ENCODE data around the gene VSTM5. TPM values are rescaled to one million over a fixed set of nuclear protein-coding genes. Genes with fewer than 3 reads are reported as not detected.

The VSTM5 gene
- total RNA-seq, 1 experiment from 2014 or later: 0.24 TPM

GRCh38 chr11:93849751-93850593, 446 bp downstream of the VSTM5 start:
- peak; percentile 83 for DNase-seq
- Histone ChIP-seq H3K27me3 (ENCODE audit: control insufficient read depth, insufficient read depth, low read length) (peaks cover 10% of the 10 kb centered on the region), H3K4me3 (ENCODE audit: insufficient read depth, low read depth, low read length) (peak overlapping the region; percentile 44), H3K36me3 (replicated peaks; ENCODE audit: control insufficient read depth, insufficient read depth, low read length) (no peaks in the 10 kb centered on the region)

DNA sequence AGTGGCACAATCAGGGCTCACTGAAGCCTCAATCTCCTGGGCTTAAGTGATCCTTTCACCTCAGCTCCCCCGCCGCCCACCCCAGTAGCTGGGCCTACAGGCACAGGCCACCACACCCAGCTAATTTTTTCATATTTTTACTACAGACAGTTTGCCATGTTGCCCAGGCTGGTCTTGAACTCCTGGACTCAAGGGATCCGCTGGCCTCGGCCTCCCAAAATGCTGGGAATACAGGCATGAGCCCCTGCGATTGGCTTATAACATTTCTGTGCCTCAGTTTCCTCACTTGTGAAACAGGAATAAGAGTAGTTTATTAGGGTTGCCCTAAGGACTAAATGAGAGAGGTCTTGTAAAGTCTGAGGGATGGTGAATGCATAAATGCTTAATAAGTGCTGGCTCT, 1.2 kb downstream of the VSTM5 start:
- Histone ChIP-seq H3K4me3 (ENCODE audit: insufficient read depth, low read depth, low read length) (no peak overlapping the region), H3K27me3 (ENCODE audit: control insufficient read depth, insufficient read depth, low read length) (peaks cover 10% of the 10 kb centered on the region), H3K36me3 (replicated peaks; ENCODE audit: control insufficient read depth, insufficient read depth, low read length) (no peaks in the 10 kb centered on the region)
- no peak for DNase-seq

DNA sequence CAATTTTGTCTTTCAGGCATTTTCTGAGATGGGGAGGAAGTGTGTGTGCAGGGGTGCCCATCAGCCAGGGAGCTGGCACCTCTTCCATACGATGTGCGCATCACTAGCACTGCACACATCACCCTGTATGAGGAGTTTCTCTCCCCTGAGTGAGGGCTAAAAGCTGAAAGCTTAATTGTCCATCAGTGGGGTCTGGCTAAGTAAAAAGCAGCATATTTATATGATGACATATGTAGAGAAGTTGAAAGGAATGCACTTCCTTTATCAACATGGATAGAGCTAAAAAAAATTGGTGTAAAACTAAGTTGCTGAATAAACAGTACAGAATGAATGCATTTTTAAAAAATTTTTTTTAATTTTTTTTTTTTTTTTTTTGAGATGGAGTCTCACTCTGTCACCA, 4.0 kb downstream of the VSTM5 start:
- DNase-seq: no peak
- Histone ChIP-seq H3K27me3 (ENCODE audit: control insufficient read depth, insufficient read depth, low read length) (peaks cover 10% of the 10 kb centered on the region), H3K36me3 (replicated peaks; ENCODE audit: control insufficient read depth, insufficient read depth, low read length) (no peaks in the 10 kb centered on the region), H3K4me3 (ENCODE audit: insufficient read depth, low read depth, low read length) (no peak overlapping the region)

DNA sequence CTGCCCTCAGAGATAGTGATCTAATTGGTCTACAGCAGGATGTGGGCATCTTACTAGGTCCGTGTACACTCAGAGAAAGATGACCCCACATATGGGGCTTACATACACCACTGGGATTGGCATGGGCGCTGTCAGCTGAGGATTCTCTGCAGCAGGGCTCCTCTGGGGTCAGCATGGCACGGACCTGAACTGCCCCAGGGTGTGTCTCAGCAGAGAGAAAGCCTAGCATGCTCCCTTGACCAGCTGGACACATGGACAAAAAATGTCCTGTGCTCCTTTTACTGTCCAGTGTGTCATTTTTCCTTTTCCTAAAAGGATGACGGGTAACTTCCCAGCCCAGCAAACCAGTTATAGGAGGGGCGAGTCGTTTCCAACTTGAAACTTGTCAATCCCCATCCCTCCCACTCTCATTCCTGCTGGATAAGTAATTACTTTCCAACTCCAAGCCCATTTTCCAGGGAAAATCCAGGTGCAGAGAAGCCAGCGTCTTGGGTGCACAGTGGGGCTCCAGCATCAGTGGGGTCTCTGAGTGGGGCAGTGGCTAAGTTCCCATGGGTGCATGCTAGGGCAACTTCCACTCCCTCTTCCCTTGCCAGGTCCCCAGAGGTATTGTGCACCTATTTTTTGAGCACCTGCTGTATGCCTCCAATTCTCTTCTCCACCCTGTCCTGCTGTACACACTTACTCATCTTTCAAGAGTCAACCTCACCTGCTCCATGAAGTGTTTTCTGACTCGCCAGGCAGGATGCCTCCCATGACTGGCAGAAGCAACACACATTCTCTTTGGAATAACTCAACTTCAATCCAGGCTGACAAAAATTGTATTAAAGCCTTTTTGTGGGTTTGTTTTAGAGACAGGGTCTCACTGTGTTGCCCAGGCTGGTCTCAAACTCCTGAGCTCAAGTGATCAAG, 5.0 kb downstream of the VSTM5 start:
- Histone ChIP-seq H3K4me3 (ENCODE audit: insufficient read depth, low read depth, low read length) (no peak overlapping the region), H3K27me3 (ENCODE audit: control insufficient read depth, insufficient read depth, low read length) (peaks cover 10% of the 10 kb centered on the region), H3K36me3 (replicated peaks; ENCODE audit: control insufficient read depth, insufficient read depth, low read length) (no peaks in the 10 kb centered on the region)
- no peak for DNase-seq

- peak; percentile 58 for DNase-seq
- Histone ChIP-seq H3K36me3 (replicated peaks; ENCODE audit: control insufficient read depth, insufficient read depth, low read length) (no peaks in the 10 kb centered on the region), H3K4me3 (ENCODE audit: insufficient read depth, low read depth, low read length) (no peak overlapping the region), H3K27me3 (ENCODE audit: control insufficient read depth, insufficient read depth, low read length) (peaks cover 4% of the 10 kb centered on the region)
Observed at GRCh38 chr11:93844568-93844967, 5.8 kb downstream of the VSTM5 start.

GRCh38 chr11:93843906-93844305, 6.5 kb downstream of the VSTM5 start:
- DNase-seq: no peak
- no peaks in the 10 kb centered on the region for H3K27me3 ChIP-seq (ENCODE audit: control insufficient read depth, insufficient read depth, low read length)
- H3K36me3 ChIP-seq (replicated peaks; ENCODE audit: control insufficient read depth, insufficient read depth, low read length): no peaks in the 10 kb centered on the region
- H3K4me3 ChIP-seq (ENCODE audit: insufficient read depth, low read depth, low read length): no peak overlapping the region

GRCh38 chr11:93842461-93842860, 8.0 kb downstream of the VSTM5 start:
- H3K4me3 ChIP-seq (ENCODE audit: insufficient read depth, low read depth, low read length): no peak overlapping the region
- DNase-seq: no peak
- H3K27me3 ChIP-seq (ENCODE audit: control insufficient read depth, insufficient read depth, low read length): no peaks in the 10 kb centered on the region
- no peaks in the 10 kb centered on the region for H3K36me3 ChIP-seq (replicated peaks; ENCODE audit: control insufficient read depth, insufficient read depth, low read length)

DNA sequence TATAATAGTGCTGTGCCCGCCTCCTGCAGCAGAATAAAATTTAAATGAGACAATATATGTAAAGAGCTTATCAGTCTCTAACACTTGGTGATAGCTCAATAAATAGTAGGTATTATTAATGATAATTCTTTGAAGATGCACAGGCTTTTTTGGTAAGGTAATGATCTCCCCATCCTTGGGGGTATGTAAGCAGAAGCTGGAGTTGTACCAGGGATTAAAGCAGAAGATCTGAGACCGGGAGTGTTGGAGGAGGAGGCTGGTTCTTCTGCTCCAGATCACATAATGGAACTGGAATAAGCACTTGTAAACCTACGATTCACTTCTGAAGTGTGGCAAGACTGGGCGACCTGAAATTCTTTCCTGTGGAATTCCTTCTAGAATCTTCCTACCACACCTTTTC, 8.4 kb downstream of the VSTM5 start:
- H3K27me3 ChIP-seq (ENCODE audit: control insufficient read depth, insufficient read depth, low read length): no peaks in the 10 kb centered on the region
- H3K4me3 ChIP-seq (ENCODE audit: insufficient read depth, low read depth, low read length): no peak overlapping the region
- DNase-seq: no peak
- no peaks in the 10 kb centered on the region for H3K36me3 ChIP-seq (replicated peaks; ENCODE audit: control insufficient read depth, insufficient read depth, low read length)

DNA sequence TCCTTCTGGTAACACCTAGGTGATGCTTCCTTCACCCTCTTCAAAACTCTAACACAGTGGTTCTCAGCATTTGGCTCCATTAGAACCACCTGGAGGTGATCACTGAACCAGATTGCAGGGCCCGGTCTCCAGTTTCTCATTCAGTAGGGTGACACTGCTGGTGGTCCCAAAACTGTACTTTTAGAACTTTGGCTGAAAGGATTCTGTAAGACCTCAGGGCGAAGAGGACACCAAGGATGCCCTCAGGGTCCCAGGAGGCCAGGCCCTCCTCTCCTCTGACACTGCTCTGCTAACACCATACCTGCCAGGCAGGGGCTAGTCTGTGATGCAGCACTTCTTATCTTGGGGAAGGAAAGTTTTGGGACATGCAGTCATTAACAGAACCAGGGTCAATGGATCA, 9.0 kb downstream of the VSTM5 start:
- no peaks in the 10 kb centered on the region for H3K36me3 ChIP-seq (replicated peaks; ENCODE audit: control insufficient read depth, insufficient read depth, low read length)
- no peaks in the 10 kb centered on the region for H3K27me3 ChIP-seq (ENCODE audit: control insufficient read depth, insufficient read depth, low read length)
- DNase-seq: no peak
- no peak overlapping the region for H3K4me3 ChIP-seq (ENCODE audit: insufficient read depth, low read depth, low read length)

DNA sequence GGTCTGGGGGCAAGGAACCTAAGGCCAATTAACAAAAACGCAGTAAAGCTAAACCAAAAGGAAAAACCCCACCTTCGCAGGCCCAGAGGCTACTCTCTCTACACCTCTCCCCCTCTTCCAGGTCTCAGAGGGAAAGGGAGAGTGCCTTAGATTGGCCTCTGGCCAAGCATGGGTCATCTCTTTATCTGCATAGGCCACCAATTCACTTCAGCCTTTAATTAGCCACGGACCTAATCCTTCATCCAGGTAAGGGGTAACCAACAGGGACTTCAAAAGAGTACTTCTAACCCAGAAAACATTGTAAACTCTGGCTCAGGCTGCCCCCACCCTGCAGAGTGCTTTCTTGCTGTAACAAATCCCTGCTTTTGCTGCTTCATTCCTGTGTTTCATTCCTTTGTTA, 9.4 kb downstream of the VSTM5 start:
- Histone ChIP-seq H3K27me3 (ENCODE audit: control insufficient read depth, insufficient read depth, low read length) (no peaks in the 10 kb centered on the region), H3K4me3 (ENCODE audit: insufficient read depth, low read depth, low read length) (no peak overlapping the region), H3K36me3 (replicated peaks; ENCODE audit: control insufficient read depth, insufficient read depth, low read length) (no peaks in the 10 kb centered on the region)
- no peak for DNase-seq

- Histone ChIP-seq H3K36me3 (replicated peaks; ENCODE audit: control insufficient read depth, insufficient read depth, low read length) (no peaks in the 10 kb centered on the region), H3K4me3 (ENCODE audit: insufficient read depth, low read depth, low read length) (no peak overlapping the region), H3K27me3 (ENCODE audit: control insufficient read depth, insufficient read depth, low read length) (no peaks in the 10 kb centered on the region)
- DNase-seq: no peak
Observed at GRCh38 chr11:93840180-93840579, 10.2 kb downstream of the VSTM5 start.

- peak; percentile 42 for DNase-seq
- H3K4me3 ChIP-seq (ENCODE audit: insufficient read depth, low read depth, low read length): no peak overlapping the region
- no peaks in the 10 kb centered on the region for H3K27me3 ChIP-seq (ENCODE audit: control insufficient read depth, insufficient read depth, low read length)
- H3K36me3 ChIP-seq (replicated peaks; ENCODE audit: control insufficient read depth, insufficient read depth, low read length): no peaks in the 10 kb centered on the region
Observed at GRCh38 chr11:93838967-93839366, 11.5 kb downstream of the VSTM5 start.

- DNase-seq: no peak
- Histone ChIP-seq H3K4me3 (ENCODE audit: insufficient read depth, low read depth, low read length) (no peak overlapping the region), H3K36me3 (replicated peaks; ENCODE audit: control insufficient read depth, insufficient read depth, low read length) (no peaks in the 10 kb centered on the region), H3K27me3 (ENCODE audit: control insufficient read depth, insufficient read depth, low read length) (no peaks in the 10 kb centered on the region)
Observed at GRCh38 chr11:93832780-93833179, 17.6 kb downstream of the VSTM5 start.

DNA sequence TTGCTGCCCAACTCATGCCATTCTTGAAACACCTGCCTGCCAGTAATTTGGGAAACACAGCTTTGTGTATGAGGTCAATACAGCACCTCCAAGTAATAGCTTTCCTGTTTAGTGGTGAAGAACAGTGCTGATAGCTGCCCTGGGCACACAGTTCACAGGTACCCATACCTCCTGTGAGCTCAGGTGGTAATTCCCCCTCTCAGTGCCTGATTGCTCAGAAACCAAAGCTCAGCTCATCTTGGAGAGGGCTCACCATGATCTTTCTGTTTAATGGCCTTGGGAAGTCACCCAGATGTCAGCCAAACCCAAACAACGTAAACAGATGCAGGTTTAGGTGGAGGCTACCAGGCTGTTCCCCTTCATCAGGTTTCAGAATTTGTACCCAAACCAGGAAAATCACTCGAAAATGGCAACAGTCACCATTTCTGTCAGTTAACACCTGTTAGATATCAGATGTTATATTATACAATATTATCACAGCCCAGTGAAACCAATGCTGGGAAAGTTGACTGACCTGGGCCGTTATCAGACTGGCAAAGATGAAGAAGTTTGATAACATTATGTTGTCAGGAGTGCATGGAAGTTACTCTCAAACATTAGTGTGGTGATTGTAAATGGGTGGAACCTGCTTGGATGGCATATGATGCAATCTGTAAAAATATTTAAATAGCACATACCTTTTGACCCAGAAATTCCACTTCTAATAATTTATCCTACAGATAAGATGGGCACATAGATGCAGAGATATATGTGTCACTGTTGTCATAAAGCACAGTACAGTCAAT, 18.9 kb downstream of the VSTM5 start:
- Histone ChIP-seq H3K27me3 (ENCODE audit: control insufficient read depth, insufficient read depth, low read length) (no peaks in the 10 kb centered on the region), H3K4me3 (ENCODE audit: insufficient read depth, low read depth, low read length) (no peak overlapping the region), H3K36me3 (replicated peaks; ENCODE audit: control insufficient read depth, insufficient read depth, low read length) (no peaks in the 10 kb centered on the region)
- no peak for DNase-seq
